T47D (cell line): ENCODE data around the gene PTPN1.

Experiments
- DNase-seq, 2 experiments: peaks; one replicate each; pipeline versions ENCODE4 v3.0.0 to v3.0.0-alpha.2; 2011 to 2012; ENCODE audit warnings: low read depth in 1 of 2, low spot score in 1 of 2
- JUND ChIP-seq: IDR thresholded peaks from 2 replicates; pipeline ENCODE4 v1.6.1; 2012; ENCODE audit warnings: low read depth
- in situ Hi-C: cut with HindIII; loops from 2 replicates; pipeline ENCODE4 v1.10.0; 2016; ENCODE audit warnings: low sequenced_read_pairs, low pct_unique_long_range_greater_than_20kb

Gene PTPN1

GRCh38 chr20:50585214-50585613, 75.0 kb downstream of the PTPN1 start:
- in situ Hi-C loops, result no loop called here
- no peak for DNase-seq
- TF ChIP-seq JUND, result no peak

- TF ChIP-seq JUND, result no peak
- in situ Hi-C loops, result no loop called here
- DNase-seq, result no peak
Observed at GRCh38 chr20:50585678-50586077, 75.5 kb downstream of the PTPN1 start.

GRCh38 chr20:50586531-50587232, 76.5 kb downstream of the PTPN1 start:
- in situ Hi-C loops, result no loop called here
- TF ChIP-seq JUND, result no peak
- DNase-seq, result no peak

GRCh38 chr20:50587291-50587961, 77.2 kb downstream of the PTPN1 start:
- TF ChIP-seq JUND, result no peak
- in situ Hi-C loops, result no loop called here
- no peak for DNase-seq

- TF ChIP-seq JUND, result no peak
- DNase-seq, result peak; percentile 81 to 83
- in situ Hi-C loops, result no loop called here
Observed at GRCh38 chr20:50588034-50588736, 78.0 kb downstream of the PTPN1 start.

- TF ChIP-seq JUND, result no peak
- no peak for DNase-seq
- in situ Hi-C loops, result no loop called here
Observed at GRCh38 chr20:50589548-50590347, 79.6 kb downstream of the PTPN1 start.

GRCh38 chr20:50590348-50590664, 80.1 kb downstream of the PTPN1 start:
- DNase-seq, result no peak
- TF ChIP-seq JUND, result no peak
- in situ Hi-C loops, result no loop called here

GRCh38 chr20:50591233-50591852, 81.2 kb downstream of the PTPN1 start:
- no peak for TF ChIP-seq JUND
- in situ Hi-C loops, result no loop called here
- DNase-seq, result no peak

GRCh38 chr20:50592282-50593004, 82.3 kb downstream of the PTPN1 start:
- in situ Hi-C loops, result no loop called here
- no peak for DNase-seq
- TF ChIP-seq JUND, result no peak

GRCh38 chr20:50593005-50593335, 82.8 kb downstream of the PTPN1 start:
- no peak for TF ChIP-seq JUND
- no peak for DNase-seq
- in situ Hi-C loops, result no loop called here

GRCh38 chr20:50594231-50594590, 84.0 kb downstream of the PTPN1 start:
- DNase-seq, result no peak
- TF ChIP-seq JUND, result no peak
- in situ Hi-C loops, result no loop called here

- DNase-seq, result no peak
- in situ Hi-C loops, result no loop called here
- no peak for TF ChIP-seq JUND
Observed at GRCh38 chr20:50594591-50595432, 84.6 kb downstream of the PTPN1 start.
